HepG2 (cell line): ENCODE measurements around the gene CA11. TPM values are rescaled to one million over a fixed set of nuclear protein-coding genes. Genes with fewer than 3 reads are reported as not detected.

ENCODE experiments used
- BATF2 ChIP-seq: sonication (generic); formaldehyde crosslinking; IDR thresholded peaks from 2 replicates; pipeline ENCODE4 v1.8.0; 2022; ENCODE audit warnings: mild to moderate bottlenecking, missing genetic modification reagents, moderate library complexity
- CBX2 ChIP-seq, 2 experiments: fragments of 200-600 bp in 1 of 2; sonication (generic); formaldehyde crosslinking in 1 of 2; IDR thresholded peaks; 2 replicates each; pipeline versions ENCODE4 v1.7.0 to v1.8.1; 2018 to 2022; ENCODE audit warnings: low read depth in 2 of 2, low read length in 1 of 2, mild to moderate bottlenecking in 1 of 2, missing genetic modification reagents in 1 of 2
- CC2D1A ChIP-seq: sonication (generic); formaldehyde crosslinking; IDR thresholded peaks from 2 replicates; pipeline ENCODE4 v1.8.1; 2023; ENCODE audit warnings: mild to moderate bottlenecking, missing genetic modification reagents
- CEBPG ChIP-seq: IDR thresholded peaks from 2 replicates; pipeline ENCODE4 v1.6.1; 2016
- DMAP1 ChIP-seq: IDR thresholded peaks from 2 replicates; pipeline ENCODE4 v1.6.1; 2016
- FOXK2 ChIP-seq: fragments of 450-650 bp; IDR thresholded peaks from 2 replicates; pipeline ENCODE4 v1.6.1; 2016
- FOXM1 ChIP-seq: sonication (generic); formaldehyde crosslinking; IDR thresholded peaks from 2 replicates; pipeline ENCODE4 v1.5.0; 2020; ENCODE audit warnings: missing genetic modification reagents
- GPBP1L1 ChIP-seq: sonication (generic); formaldehyde crosslinking; IDR thresholded peaks from 2 replicates; pipeline ENCODE4 v1.5.0; 2020; ENCODE audit warnings: mild to moderate bottlenecking, missing genetic modification reagents
- HES4 ChIP-seq: sonication (generic); formaldehyde crosslinking; IDR thresholded peaks from 2 replicates; pipeline ENCODE4 v1.9.0; 2021; ENCODE audit warnings: mild to moderate bottlenecking, missing genetic modification reagents, borderline replicate concordance
- HNRNPLL ChIP-seq: fragments of 200-400 bp; formaldehyde crosslinking; IDR thresholded peaks from 2 replicates; pipeline ENCODE4 v1.6.1; 2017; ENCODE audit warnings: mild to moderate bottlenecking, low read depth, low read length; ENCODE audit not compliant: poor library complexity, severe bottlenecking
- KDM1A ChIP-seq: IDR thresholded peaks from 2 replicates; pipeline ENCODE4 v1.6.1; 2016; ENCODE audit warnings: missing compliant biosample characterization
- KDM3A ChIP-seq: IDR thresholded peaks from 2 replicates; pipeline ENCODE4 v1.6.1; 2018; ENCODE audit warnings: low read depth, missing compliant biosample characterization
- KDM4B ChIP-seq: sonication (generic); formaldehyde crosslinking; IDR thresholded peaks from 2 replicates; pipeline ENCODE4 v1.4.0; 2020; ENCODE audit warnings: missing genetic modification reagents
- KLF13 ChIP-seq: sonication (generic); formaldehyde crosslinking; IDR thresholded peaks from 2 replicates; pipeline ENCODE4 v1.4.0; 2020; ENCODE audit warnings: mild to moderate bottlenecking, missing genetic modification reagents
- MTA3 ChIP-seq: sonication (generic); formaldehyde crosslinking; IDR thresholded peaks from 2 replicates; pipeline ENCODE4 v1.4.0; 2020; ENCODE audit warnings: missing genetic modification reagents
- NFATC3 ChIP-seq: sonication (generic); formaldehyde crosslinking; IDR thresholded peaks from 2 replicates; pipeline ENCODE4 v1.5.1; 2020; ENCODE audit warnings: mild to moderate bottlenecking, missing genetic modification reagents
- NFRKB ChIP-seq: fragments of 450-650 bp; IDR thresholded peaks from 2 replicates; pipeline ENCODE4 v1.6.1; 2017
- PHB2 ChIP-seq: fragments of 450-650 bp; IDR thresholded peaks from 2 replicates; pipeline ENCODE4 v1.6.1; 2018; ENCODE audit not compliant: partially characterized antibody
- PHF21A ChIP-seq: sonication (generic); formaldehyde crosslinking; IDR thresholded peaks from 2 replicates; pipeline ENCODE4 v1.5.0; 2020; ENCODE audit warnings: mild to moderate bottlenecking, missing genetic modification reagents
- SNRNP70 ChIP-seq: fragments of 200-400 bp; formaldehyde crosslinking; IDR thresholded peaks from 2 replicates; pipeline ENCODE4 v1.6.1; 2017; ENCODE audit warnings: mild to moderate bottlenecking, low read depth, low read length, moderate library complexity
- ZBTB43 ChIP-seq: sonication (generic); formaldehyde crosslinking; conservative IDR thresholded peaks from 2 replicates; pipeline ENCODE4 v1.4.0; 2020; ENCODE audit warnings: missing genetic modification reagents
- ZFP36 ChIP-seq: fragments of 150-350 bp; IDR thresholded peaks from 2 replicates; pipeline ENCODE4 v1.6.1; 2018; ENCODE audit warnings: borderline replicate concordance, low read length, low read depth; ENCODE audit not compliant: partially characterized antibody
- ZNF253 ChIP-seq: sonication (generic); formaldehyde crosslinking; IDR thresholded peaks from 2 replicates; pipeline ENCODE4 v1.8.0; 2022; ENCODE audit warnings: mild to moderate bottlenecking, missing genetic modification reagents, borderline replicate concordance
- ZNF281 ChIP-seq: sonication (generic); formaldehyde crosslinking; IDR thresholded peaks from 2 replicates; pipeline ENCODE4 v1.4.0; 2020; ENCODE audit warnings: missing genetic modification reagents, borderline replicate concordance
- ZNF30 ChIP-seq: sonication (generic); formaldehyde crosslinking; IDR thresholded peaks from 2 replicates; pipeline ENCODE4 v1.5.0; 2020; ENCODE audit warnings: mild to moderate bottlenecking, missing genetic modification reagents
- ZNF383 ChIP-seq: sonication (generic); formaldehyde crosslinking; IDR thresholded peaks from 2 replicates; pipeline ENCODE4 v1.4.0; 2020; ENCODE audit warnings: missing genetic modification reagents, mild to moderate bottlenecking, borderline replicate concordance
- polyA plus RNA-seq, 8 experiments: library from polyadenylated mRNA; depleted of rRNA in 3 of 8; stranded (reverse) in 7 of 8; unstranded in 1 of 8; fragments of >200 nt; fragmentation: Illumina TruSeq in 4 of 8; extraction: Trizol in 4 of 8; gene quantifications; 2 replicates each; pipeline versions ENCODE4 v1.2.1 to v1.2.3, GENCODE V29; 2011 to 2016; ENCODE audit warnings: low read depth in 4 of 8, missing spikeins in 1 of 8, mixed read lengths in 1 of 8; ENCODE audit not compliant: insufficient read depth in 1 of 8
- total RNA-seq, 5 experiments: library from RNA; depleted of rRNA; stranded (reverse); fragments of >200 nt; fragmentation: Illumina TruSeq; extraction: Trizol; gene quantifications; 2 replicates each; pipeline ENCODE4 v1.2.3, GENCODE V29; 2016; ENCODE audit warnings: low read depth in 1 of 5

Gene CA11
- total and polyA plus RNA-seq, 2 of the 13 experiments (the other 11 are each of a cell fraction or from before 2014, with no cell fraction given) = 0.41 to 0.58 TPM

GRCh38 chr19:48588670-48589401, 57.2 kb downstream of the CA11 start (continued):
- no peak for TF ChIP-seq PHB2
- TF ChIP-seq CC2D1A (CRISPR knock-in tag) = no peak
- no peak for TF ChIP-seq GPBP1L1 (CRISPR knock-in tag)
- TF ChIP-seq FOXK2 = no peak
- no peak for TF ChIP-seq ZNF253 (CRISPR knock-in tag)
- 0 out of 2 replicates have a peak, but pooled peaks have one; percentile 18 for TF ChIP-seq DMAP1 (CRISPR knock-in tag)
- no peak for TF ChIP-seq HES4 (CRISPR knock-in tag)
- peak; percentile 47; the same call in 1 of the 2 replicates for TF ChIP-seq KDM3A
- no peak for TF ChIP-seq ZNF383 (CRISPR knock-in tag)
- TF ChIP-seq CEBPG (CRISPR knock-in tag) = no peak
- no peak for TF ChIP-seq CBX2 (IDR thresholded peaks at IDR 0.05; ENCODE audit: low read depth, low read length)
- no peak for TF ChIP-seq CBX2 (CRISPR knock-in tag; IDR thresholded peaks at IDR 0.05; ENCODE audit: low read depth)
- no peak for TF ChIP-seq NFRKB
- TF ChIP-seq KDM4B = no peak
- no peak for TF ChIP-seq MTA3 (CRISPR knock-in tag)
- no peak for TF ChIP-seq ZNF281 (CRISPR knock-in tag)
- TF ChIP-seq ZFP36 = no peak
- no peak for TF ChIP-seq NFATC3 (CRISPR knock-in tag)
- peak; percentile 86 for TF ChIP-seq KDM1A (CRISPR knock-in tag)
- no peak for TF ChIP-seq FOXM1 (CRISPR knock-in tag)
- TF ChIP-seq HNRNPLL = peak; percentile 44
- TF ChIP-seq BATF2 (CRISPR knock-in tag) = no peak
- TF ChIP-seq PHF21A (CRISPR knock-in tag) = no peak
- TF ChIP-seq SNRNP70 = no peak
- no peak for TF ChIP-seq ZBTB43 (CRISPR knock-in tag)
- TF ChIP-seq KLF13 (CRISPR knock-in tag) = no peak
- no peak for TF ChIP-seq ZNF30 (CRISPR knock-in tag)
